Measurements from ENCODE around the gene PHLDB2.

DNA sequence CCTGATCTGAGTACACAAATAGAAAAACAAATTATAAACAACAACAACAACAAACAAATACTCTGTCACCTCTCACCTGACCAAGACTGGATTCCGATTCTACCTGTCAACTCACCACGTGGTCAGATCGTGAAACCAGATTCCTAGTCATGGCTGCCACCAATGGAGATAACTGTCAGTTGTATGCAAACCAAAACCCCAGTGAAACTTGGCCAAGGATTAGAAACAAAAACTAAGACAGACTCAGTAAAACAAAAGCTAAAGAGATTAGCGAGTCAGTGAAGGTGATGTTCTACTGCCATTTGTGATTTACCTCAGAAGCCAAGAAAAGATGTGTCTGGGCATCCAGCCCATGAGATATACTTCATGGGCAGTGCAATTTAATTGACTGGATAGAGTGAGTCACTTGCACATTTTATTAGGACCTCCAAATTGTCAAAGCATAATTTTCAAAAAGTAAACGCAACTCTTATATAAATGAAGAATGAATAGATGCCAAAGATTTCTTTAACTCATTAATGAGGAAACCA, 31.1 kb downstream of the PHLDB2 start:
- TF ChIP-seq, protein P1, sequence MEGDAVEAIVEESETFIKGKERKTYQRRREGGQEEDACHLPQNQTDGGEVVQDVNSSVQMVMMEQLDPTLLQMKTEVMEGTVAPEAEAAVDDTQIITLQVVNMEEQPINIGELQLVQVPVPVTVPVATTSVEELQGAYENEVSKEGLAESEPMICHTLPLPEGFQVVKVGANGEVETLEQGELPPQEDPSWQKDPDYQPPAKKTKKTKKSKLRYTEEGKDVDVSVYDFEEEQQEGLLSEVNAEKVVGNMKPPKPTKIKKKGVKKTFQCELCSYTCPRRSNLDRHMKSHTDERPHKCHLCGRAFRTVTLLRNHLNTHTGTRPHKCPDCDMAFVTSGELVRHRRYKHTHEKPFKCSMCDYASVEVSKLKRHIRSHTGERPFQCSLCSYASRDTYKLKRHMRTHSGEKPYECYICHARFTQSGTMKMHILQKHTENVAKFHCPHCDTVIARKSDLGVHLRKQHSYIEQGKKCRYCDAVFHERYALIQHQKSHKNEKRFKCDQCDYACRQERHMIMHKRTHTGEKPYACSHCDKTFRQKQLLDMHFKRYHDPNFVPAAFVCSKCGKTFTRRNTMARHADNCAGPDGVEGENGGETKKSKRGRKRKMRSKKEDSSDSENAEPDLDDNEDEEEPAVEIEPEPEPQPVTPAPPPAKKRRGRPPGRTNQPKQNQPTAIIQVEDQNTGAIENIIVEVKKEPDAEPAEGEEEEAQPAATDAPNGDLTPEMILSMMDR (conservative IDR thresholded peaks at IDR 0.05; ENCODE audit: low read depth, low read length): no peak
- TF ChIP-seq EZH2 (IDR thresholded peaks at IDR 0.05; ENCODE audit: low read length, unreplicated experiment) (no peak), EZH2phosphoT487 (IDR thresholded peaks at IDR 0.05; ENCODE audit: borderline replicate concordance, low read length) (no peak)

Measured in PC-3 (cell line).